Superior temporal gyrus (tissue), 1 donor: ENCODE results near the gene MIA.
"Not testable (repeated sequence)": the region's sequence is repeated elsewhere in the genome, so short reads cannot be mapped to it uniquely, and the experiment has no call there.

Experiments
- DNase-seq: peaks from one replicate; pipeline ENCODE4 v3.0.0-alpha.2; 2016; ENCODE audit errors: extremely low spot score

Gene MIA

DNA sequence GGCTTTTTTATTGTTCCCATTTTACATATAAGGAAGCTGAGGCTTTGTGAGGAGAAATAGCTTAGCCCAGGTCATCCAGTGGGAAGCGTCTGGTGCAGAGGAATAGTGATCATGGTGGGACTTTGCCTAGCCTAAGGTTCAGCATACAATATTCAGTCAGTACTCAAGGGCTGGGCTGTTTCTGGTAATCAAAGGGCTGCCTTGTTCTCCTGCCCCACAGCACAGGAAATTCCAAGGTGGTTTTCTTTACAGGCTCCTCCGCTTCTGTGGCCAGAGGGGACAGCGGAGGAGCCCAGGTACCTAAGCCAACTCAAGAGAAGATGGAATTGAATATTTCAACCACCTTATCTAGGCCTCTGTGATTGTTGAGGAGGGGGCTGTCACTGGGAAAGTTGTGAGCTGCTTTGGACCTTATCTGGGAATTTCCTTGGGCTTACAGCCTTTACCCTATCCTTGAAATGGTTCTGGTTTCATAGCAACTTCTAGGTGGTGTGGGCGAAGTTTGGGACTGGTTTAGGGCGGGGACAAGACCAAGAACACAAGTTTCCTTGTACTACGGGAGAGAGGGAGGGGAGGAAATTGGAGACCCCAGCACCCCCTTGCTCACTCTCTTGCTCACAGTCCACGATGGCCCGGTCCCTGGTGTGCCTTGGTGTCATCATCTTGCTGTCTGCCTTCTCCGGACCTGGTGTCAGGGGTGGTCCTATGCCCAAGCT lies at the start of gene MIA:
TSS of gene MIA (plus strand) at position 606 of the 716 bp plus-strand sequence. CDS start at position 628, 22 bp downstream.
- DNase-seq = no peak

DNA sequence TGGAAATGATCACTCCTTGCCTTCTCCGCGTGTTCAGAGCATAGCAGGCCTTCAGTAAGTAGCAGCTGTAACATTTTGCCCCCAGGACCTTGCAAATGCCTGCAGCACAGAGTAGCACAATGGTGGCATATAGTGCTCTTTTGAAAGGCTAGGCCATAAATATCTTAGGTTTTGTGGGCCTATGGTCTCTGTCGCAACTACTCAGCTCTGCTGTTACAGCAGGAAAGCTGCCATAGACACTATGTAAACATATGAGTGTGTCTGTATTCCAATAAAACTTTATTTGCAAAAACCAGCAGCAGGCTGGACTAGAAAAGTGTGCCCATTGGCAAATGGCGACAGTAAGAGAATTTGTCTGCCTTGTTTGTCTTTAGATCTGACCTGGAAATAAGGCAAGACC lies 49.0 kb upstream of the MIA start:
- DNase-seq = no peak

DNA sequence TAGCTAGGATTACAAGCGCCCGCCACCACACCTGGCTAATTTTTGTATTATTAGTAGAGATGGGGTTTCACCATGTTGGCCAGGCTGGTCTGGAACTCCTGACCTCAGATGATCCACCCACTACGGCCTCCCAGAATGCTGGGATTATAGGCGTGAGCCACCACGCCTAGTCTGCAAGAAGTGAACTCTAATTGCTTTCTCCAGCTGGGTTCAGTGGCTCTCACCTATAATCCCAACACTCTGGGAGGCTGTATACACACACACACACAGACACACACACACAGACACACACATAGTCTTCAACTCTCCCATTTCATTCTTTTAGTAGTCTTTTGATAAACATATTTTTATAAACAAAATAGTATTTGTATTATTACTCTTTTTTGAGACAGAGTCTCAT lies 45.3 kb upstream of the MIA start:
- DNase-seq = not testable (repeated sequence)

DNA sequence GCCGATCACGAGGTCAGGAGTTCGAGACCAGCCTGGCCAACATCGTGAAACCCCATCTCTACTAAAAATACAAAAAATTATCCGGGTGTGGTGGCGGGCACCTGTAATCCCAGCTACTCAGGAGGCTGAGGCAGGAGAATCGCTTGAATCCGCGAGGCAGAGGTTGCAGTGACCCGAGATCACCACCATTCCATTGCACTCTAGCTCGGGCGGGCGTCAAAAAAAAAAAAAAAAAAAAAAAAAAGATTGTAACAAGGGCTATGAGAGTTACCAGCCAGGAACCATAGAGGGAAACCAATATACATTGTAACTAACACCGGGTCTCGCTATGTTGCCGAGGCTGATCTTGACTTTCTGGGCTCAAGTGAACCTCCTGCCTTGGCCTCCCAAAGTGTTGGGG lies 43.0 kb upstream of the MIA start:
- DNase-seq = not testable (repeated sequence)

DNA sequence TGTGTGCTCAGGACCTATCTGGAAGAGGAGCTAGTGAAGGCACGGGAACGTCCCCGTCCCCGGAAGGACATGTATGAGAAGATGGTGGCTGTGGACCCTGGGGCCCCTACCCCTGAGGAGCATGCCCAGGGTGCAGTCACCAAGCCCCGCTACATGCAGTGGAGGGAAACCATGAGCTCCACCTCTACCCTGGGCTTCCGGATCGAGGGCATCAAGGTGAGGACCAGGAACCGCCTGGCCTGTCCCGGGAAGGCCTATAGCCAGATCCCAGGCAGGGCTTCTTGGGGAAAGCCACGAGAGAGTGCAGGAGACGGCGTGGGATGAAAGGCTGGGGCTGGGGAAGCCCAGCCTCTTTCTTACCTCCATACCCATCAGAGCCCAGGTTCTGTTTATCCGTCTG lies 42.2 kb upstream of the MIA start:
- DNase-seq = no peak

DNA sequence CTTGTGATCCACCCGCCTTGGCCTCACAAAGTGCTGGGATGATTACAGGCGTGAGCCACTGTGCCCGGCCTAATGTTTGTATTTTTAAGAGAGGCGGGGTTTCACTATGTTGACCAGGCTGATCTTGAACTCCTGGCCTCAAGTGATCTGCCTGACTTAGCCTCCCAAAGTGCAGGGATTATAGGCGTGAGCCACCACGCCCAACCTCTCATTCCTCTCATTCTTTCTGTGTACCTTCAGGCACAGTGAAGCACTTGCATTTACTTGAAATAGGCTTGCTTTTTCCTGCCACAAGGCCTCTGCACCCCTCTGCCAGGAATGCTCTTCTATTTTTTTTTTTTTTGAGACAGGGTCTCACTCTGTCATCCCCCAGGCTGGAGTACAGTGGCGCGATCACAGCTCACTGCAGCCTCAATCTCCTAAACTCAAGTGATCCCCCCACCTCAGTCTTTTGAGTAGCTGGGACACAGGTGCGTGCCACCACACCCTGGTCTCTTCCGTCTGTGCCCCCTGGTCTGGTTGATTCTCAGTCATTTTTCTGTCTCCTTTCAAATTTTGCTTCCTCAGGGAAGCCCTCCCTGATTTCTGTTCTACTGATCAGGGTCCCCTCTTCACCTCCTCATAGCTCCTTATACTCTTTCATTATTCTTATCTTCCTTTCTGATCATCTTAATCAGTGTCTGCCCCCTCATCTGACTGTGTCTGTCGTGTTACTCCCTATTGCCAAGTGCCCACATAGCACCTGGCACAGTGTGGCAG lies 40.1 kb upstream of the MIA start:
- no peak for DNase-seq

DNA sequence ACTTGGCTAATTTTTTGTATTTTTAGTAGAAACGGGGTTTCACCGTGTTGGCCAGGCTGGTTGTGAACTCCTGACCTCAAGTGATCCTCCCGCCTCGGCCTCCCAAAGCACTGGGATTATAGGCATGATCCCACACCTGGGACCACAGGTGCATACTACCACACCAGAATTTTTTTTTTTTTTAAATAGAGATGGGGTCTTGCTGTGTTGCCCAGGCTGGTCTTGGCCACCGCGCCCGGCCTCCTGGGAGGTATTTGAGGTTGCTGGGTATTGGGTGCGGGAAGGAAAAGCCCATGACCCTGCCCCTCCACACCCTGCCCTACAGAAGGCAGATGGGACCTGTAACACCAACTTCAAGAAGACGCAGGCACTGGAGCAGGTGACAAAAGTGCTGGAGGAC lies 38.7 kb upstream of the MIA start:
- DNase-seq = no peak

DNA sequence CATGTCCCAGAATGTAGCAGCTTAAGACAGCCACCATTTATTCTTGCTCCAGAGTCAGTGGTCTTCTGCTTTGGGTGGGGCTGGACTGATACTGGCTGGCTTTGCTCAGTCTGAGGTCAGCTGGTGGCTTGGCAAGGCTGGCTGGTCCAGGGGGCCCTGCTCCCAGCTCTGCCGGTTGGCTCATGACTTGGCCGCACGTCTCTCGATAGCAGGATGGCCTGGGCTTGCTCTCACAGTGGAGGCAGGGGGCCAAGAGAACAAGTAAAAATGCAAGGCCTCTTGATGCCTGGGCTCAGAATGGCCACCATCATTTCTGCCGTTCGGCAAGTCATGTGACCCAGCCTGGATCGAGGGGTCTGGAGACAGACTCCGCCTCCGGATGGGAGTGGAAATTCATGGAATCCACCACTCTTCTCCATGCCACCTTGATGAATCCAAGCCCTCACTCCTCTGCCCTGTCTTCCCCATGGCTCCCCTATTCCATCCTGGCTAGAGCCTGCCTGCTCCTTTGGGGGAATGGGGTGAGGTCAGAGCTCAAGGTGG lies 38.1 kb upstream of the MIA start:
- DNase-seq = no peak

DNA sequence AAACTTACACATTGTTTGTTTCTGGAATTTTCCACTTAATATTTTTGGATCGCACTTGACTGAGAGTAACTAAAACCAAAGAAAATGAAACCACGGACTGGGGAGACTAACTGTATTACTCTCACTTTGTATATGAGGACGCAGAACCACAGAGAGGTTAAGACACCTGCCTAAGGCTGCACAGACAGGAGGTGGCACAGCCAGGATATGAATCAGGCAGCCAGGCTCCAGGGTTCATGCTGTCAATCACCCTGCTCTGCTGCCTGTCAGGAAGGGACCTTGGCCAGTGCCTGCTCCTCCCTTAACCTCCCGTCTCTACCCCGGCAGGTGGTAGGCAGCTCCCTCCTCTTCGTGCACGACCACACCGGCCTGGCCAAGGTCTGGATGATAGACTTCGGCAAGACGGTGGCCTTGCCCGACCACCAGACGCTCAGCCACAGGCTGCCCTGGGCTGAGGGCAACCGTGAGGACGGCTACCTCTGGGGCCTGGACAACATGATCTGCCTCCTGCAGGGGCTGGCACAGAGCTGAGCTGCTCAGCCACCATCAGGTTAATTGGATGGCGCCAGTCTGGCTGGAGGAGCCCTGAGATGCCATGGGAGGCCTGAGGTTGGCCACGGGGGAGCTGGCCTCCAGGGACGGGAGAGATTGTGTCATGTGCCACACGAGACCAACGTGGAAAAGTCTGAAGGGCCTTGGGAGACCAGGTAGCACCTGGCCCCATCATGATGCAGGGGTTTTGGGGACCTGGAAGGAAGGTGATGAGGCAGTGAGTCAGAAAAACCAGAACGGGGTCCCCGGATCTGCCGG lies 36.1 kb upstream of the MIA start:
- DNase-seq = no peak

DNA sequence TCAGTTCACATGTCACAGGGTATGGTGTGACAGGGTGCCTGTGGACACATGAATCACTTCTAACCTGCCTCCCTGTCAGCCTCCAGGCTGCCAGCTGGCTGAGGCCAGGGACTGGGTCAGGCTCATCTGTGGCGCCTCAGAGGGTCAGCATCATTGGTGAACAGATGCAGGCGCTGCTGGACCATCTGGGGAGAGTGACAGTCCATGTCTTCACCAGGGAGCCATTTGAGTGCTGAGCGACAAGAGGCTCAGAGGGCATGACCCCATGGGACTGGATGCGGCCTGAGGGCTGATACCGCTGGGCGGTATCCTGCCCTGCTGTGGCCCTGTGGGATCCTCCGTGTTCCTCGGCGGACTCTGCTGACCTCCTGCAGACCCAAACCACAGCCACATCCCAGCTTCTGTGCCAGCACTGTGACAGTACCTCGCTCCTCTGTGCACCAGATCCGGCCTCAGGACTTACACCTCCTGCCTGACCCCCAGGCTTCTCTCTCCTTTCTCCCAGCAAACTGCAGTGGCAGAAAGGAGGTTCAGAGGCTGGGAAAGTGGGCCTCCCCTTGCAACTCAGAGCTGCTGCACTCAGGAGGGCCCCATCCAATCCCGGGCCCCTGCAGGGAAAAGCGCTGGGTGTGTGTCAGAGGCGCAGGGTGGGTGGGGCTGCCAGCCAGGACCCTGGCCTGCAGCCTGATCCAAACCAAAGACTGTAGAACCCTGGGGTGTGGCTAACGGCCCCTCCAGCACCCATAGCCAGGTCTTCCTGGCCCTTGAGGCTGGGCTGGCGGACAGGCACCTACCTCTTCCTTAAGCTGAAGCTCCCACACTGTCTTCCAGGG lies 35.2 kb upstream of the MIA start:
- DNase-seq = no peak

DNA sequence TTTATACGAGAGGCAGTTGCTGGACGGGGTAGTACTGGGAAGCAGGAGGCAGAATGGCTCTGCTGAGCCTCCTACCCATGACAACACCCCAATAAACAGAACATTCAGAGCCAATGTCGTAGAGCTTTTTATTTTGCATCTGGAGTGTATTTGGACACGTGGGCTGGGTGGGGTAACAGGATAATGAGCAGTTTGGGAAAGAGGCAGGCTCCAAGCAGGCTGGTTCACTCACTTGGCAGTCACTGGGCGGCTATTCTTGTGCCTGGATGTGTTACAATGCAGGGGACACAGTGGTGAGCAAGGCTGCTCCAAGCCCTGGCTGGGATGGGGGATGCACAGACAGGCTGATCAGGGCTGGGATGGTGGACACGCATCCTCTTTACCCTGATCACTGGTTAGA lies 34.6 kb upstream of the MIA start:
- peak; percentile 70 for DNase-seq

DNA sequence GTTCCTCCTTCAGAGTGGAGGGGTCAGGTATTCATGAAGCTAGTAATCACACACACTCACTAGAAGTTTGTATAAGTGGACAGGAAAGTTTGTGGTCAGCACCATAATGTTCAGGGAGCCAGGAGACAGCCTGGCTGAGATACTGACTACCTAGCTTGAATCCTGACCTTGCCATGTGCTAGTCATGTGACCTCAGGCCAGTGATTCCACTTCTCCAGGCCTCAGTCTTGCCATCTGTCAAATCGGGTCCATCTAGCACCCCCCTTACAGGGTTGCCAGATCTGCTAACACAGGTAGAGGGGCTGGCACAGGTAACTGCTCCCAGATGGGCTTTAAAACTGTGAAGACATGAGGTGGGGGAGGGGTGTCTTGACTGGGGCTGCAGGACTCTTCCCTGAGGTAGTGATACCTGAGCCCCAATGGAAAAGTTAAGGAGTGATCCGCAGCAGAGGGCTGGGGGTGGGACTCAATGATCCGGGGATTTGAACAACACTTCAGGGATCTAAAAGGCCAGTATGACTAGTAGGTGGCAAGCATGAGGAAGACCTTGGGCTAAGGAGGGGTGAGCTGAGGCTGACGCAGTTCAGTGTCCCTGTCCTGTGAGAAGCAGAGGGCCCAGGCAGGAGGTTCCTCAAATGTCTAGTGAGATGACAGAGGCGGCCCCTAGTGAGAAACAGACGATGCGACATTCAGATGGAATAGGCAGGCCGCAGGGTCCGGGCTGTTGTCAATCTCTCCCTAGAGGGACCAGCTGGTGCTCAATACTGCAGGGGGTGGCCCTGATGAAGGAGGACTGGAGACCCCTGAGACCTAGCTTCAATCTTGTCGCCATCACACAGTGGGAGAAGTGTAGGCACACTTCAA lies 33.6 kb upstream of the MIA start:
- no peak for DNase-seq

DNA sequence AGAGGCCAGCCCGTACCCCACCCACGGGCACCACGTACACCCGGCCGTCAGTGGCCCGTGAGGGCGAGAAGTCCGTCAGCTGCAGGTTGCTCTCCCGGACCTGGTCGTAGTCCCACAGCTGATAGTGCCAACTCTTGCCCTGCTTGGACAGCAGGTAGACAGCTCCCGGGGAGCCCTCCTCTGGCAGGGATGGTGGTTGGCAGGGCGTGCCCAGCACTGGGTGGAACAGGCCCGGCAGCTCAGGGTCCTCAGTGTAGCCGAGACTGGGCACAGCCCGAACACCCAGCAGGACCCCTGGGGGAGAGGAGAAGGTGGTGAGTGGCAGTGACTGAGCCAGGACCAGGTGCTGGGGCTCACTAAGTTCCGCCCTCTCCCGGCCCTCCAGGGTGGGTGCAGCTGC lies 32.8 kb upstream of the MIA start:
- DNase-seq = no peak

DNA sequence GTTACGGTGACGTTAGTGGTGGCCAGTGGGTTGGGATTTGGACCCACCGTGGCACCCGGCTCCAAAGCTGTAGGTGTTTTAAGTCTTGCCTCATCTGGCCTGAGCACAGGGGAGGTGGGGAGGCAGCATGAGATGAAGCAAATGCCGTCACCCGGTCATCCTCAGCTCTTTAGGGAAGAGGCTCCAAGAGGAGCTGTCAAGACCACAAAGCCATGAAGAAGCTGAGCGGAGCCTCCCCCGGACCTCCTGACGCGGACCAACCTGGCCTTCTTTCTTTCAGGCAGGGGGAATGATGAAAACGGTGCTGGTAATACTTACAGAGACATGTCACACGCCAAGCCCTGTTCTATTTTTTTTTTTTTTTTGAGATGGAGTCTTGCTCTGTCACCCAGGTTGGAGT lies 32.4 kb upstream of the MIA start:
- no peak for DNase-seq

DNA sequence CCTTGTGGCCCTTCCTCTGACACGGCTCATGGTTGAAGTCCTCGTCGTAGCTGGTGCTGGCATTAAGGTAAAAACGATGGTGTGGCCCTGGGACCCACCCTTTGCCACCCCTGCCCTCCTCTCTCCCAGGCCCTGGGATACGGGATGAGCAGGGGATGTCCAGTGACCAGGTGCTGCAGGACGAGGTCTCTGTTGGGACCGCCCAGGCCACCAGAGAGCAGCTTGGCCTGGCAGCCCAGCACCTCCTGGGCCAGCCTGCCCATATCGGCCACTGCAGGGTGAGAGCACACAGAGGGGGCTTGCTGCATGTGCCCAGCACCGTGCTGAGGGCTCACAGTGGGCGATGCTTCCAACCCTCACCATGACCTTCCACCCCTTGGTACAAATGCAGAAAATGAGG lies 31.4 kb upstream of the MIA start:
- no peak for DNase-seq

DNA sequence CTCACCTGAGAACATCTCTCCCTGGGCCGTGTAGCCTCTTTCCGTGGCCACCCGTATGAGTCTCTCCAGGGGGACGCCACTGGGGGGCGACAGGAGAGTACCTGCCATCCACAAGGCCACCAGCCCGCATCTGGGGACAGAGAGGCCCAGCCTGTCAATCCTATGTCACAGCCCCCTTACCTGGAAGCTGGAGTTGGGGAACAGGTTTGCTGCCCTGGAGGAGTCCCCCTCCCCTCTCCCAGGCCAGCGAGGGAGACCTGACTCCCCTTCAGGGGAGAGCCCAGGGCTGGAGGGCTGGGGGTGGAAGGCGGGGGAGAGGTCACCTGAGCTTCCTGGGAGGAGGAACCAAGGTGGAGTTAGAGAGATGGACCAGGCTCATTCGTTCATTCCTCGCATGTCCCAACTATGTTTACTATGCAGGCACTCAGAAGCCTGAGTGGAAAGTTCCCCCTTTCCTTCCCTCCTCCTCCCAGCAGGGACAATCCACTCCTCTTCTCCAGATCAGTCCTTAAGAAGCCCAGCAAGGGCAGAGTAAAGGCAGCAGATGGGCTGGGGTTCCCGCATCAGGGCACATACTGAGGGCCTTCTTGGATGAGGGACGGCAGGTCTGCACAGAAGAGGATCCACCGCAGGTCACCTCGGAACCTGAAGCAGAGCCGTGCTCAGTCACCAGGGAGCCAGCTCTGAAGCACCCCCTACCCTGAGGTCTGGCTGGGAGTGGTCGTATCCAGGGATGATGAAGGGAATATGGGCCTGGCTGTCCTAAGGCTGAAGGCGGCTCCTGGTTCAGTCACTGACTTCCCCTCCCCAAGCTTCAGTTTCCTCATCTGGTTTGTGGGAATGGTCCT lies 30.5 kb upstream of the MIA start:
- no peak for DNase-seq

DNA sequence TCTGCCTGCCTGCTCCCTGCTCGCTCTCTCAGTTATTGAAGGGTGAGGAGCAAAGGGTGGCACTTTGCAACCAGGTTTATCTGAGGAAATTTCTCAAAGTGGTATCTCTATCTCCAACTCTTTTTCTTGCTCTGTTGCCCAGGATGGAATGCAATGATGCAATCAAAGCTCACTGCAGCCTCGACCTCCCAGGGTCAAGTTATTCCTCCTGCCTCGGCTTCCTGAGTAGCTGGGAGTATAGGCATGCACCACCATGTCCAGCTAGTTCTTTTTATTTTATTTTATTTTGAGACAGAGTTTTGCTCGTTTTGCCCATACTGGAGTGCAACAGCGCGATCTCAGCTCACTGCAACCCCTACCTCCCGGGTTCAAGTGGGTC lies 29.9 kb upstream of the MIA start:
- DNase-seq = no peak

DNA sequence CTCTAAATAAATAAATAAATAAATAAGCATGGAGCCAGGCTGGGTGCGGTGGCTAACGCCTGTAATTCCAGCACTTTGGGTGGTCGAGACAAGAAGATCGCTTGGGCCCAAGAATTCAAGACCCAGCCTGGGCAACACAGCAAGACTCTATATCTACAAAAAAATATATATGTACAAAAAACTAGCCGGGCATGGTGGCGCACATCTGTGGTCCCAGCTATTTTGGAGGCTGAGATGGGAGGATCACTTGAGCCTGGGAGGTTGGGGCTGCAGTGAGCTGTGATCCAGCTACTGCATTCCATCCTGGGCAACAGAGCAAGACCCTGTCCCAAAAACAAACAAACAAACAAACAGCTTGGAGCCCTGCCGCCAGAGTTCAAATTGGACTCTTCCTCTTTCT lies 27.8 kb upstream of the MIA start:
- DNase-seq = no peak

DNA sequence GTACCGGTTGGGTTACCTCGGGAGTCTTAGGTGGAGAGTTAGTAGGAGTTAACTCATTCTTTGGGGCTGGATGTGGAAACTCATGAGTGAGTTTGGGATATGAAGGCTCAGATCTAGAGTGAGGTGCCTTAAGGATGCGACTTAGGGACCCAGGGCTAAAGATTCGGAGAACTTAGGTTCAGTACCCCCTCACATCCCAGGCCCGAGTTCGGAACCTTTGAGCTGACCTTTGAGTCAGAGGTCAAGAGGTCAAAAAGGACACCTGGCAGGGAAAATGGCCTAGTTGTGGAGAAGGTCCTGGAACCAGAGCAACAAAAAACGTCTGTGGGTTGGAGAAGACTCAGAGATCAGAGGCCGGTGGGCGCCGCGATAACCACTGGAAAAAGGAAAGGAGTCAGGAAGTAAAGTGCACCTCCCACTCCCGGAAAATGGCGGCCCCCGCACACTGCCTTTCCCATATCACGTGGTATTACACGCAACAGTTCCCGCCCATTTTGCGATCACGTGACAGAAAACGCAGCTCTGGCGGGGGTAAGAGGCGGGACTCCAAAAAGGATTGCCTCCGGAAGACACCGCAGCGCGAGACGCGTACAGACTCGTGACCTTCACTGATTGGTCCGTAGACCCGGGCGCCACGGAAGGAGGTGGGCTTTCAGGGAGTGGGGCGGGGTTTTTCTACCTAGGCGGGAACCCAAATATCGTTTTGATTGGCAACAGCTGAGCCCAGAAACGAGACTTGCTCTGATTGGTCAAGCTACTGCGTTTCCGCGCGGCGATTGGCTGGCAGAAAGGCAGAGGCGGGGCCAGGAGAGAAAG lies 25.1 kb upstream of the MIA start, which contains the start of gene ACTMAP:
TSS of gene ACTMAP (minus strand) at position 420 of the 816 bp plus-strand sequence. CDS start 674 bp downstream, outside the sequence.
- peak; percentile 100 for DNase-seq
